Ishikawa (cell line): ENCODE measurements around the gene APOB.

Source experiments
- CEBPB ChIP-seq: IDR thresholded peaks from 2 replicates; pipeline ENCODE4 v1.6.1; 2012
- CREB1 ChIP-seq: IDR thresholded peaks from 2 replicates; pipeline ENCODE4 v1.6.1; 2012; ENCODE audit warnings: low read depth
- EGR1 ChIP-seq: IDR thresholded peaks from 2 replicates; pipeline ENCODE4 v1.6.1; 2012
- EP300 ChIP-seq: IDR thresholded peaks from 2 replicates; pipeline ENCODE4 v1.6.1; 2012; ENCODE audit warnings: borderline replicate concordance
- FOXM1 ChIP-seq: IDR thresholded peaks from 2 replicates; pipeline ENCODE4 v1.6.1; 2012; ENCODE audit warnings: low read depth, borderline replicate concordance
- MAX ChIP-seq: IDR thresholded peaks from 2 replicates; pipeline ENCODE4 v1.6.1; 2012
- NFIC ChIP-seq: IDR thresholded peaks from 2 replicates; pipeline ENCODE4 v1.6.1; 2012
- RAD21 ChIP-seq: IDR thresholded peaks from 2 replicates; pipeline ENCODE4 v1.6.1; 2012; ENCODE audit warnings: low read depth
- REST ChIP-seq: IDR thresholded peaks from 2 replicates; pipeline ENCODE4 v1.6.1; 2012; ENCODE audit warnings: low read depth, mild to moderate bottlenecking
- TAF1 ChIP-seq: IDR thresholded peaks from 2 replicates; pipeline ENCODE4 v1.6.1; 2012; ENCODE audit warnings: low read depth, mild to moderate bottlenecking
- TCF12 ChIP-seq: IDR thresholded peaks from 2 replicates; pipeline ENCODE4 v1.6.1; 2012; ENCODE audit warnings: low read depth
- TEAD4 ChIP-seq: IDR thresholded peaks from 2 replicates; pipeline ENCODE4 v1.6.1; 2012
- USF1 ChIP-seq: IDR thresholded peaks from 2 replicates; pipeline ENCODE4 v1.6.1; 2012
- YY1 ChIP-seq: IDR thresholded peaks from 2 replicates; pipeline ENCODE4 v1.6.1; 2012; ENCODE audit warnings: low read depth
- ZBTB7A ChIP-seq: IDR thresholded peaks from 2 replicates; pipeline ENCODE4 v1.6.1; 2012; ENCODE audit warnings: low read depth

Gene APOB

GRCh38 chr2:20957788-20958525 is 85.9 kb downstream of the APOB start:
- TF ChIP-seq RAD21 (no peak), TAF1 (no peak), CREB1 (no peak), EP300 (no peak), EGR1 (no peak), MAX (no peak), FOXM1 (no peak), USF1 (no peak), CEBPB (no peak), ZBTB7A (no peak)

- TF ChIP-seq CREB1 (no peak), CEBPB (no peak), MAX (no peak), USF1 (no peak), REST (no peak), FOXM1 (no peak), EP300 (no peak), RAD21 (no peak), EGR1 (no peak), ZBTB7A (no peak), TEAD4 (no peak), TCF12 (no peak), YY1 (no peak), NFIC (no peak), TAF1 (no peak)
These were observed 88.4 kb downstream of the APOB start for GRCh38 chr2:20955277-20956026.

GRCh38 chr2:20953146-20953824 is 90.6 kb downstream of the APOB start:
- TF ChIP-seq MAX (no peak), NFIC (no peak), CREB1 (no peak), TCF12 (no peak), TEAD4 (no peak), USF1 (no peak), CEBPB (no peak), RAD21 (no peak), YY1 (no peak), EGR1 (no peak), TAF1 (no peak), EP300 (no peak), ZBTB7A (no peak), REST (no peak)
